ENCODE measurements around the gene MUS81. TPM values are rescaled to one million over a fixed set of nuclear protein-coding genes. Genes with fewer than 3 reads are reported as not detected.

MUS81 gene
- total and polyA plus RNA-seq, 10 of the 15 experiments (the other 5 are each of a cell fraction or from before 2014, with no cell fraction given): 11.8 to 76.1 (median 48.4) TPM

- ChIA-PET CTCF (interaction anchor here (1.1 to 4.5 kb wide), 5 partner anchors 11 to 91 kb away, joined by 3 to 41 read pairs (median 8); partner anchors contain the start of genes CCDC85B, CFL1, FIBP and MUS81), RAD21 (ENCODE audit: unreplicated experiment) (interaction anchor here (1.0 to 1.3 kb wide), 2 partner anchors 11 to 17 kb away, joined by 3 to 5 read pairs; partner anchors contain the start of genes FIBP and MUS81), SMC1A (ENCODE audit: uncharacterized antibody, unreplicated experiment) (interaction anchor here (1.4 to 2.3 kb wide), 3 partner anchors 11 to 19 kb away, joined by 4 to 7 read pairs (median 6); partner anchors contain the start of genes CCDC85B and MUS81), POLR2A (interaction anchor here (0.6 to 4.5 kb wide), 4 partner anchors 10 to 19 kb away, joined by 3 to 44 read pairs (median 4); partner anchors contain the start of genes CCDC85B, FIBP and MUS81)
- no peaks in the 10 kb centered on the region for H3K27me3 ChIP-seq (replicated peaks in 1 of 2; ENCODE audit: control insufficient read depth in 2 of 2, insufficient read depth in 2 of 2, low read length in 1 of 2)
- no peak overlapping the region for H3K27ac ChIP-seq (ENCODE audit: control insufficient read depth, insufficient read depth)
- DNase-seq (ENCODE audit: low read depth, low spot score) (no peak), FAIRE-seq (no peak), ATAC-seq (peak; percentile 2; the same call in 1 of the 3 replicates)
- H3K36me3 ChIP-seq (ENCODE audit: control insufficient read depth in 2 of 2, insufficient read depth in 2 of 2, low read length in 1 of 2): peaks cover 5 to 9% of the 10 kb centered on the region in 2 experiments; a peak in 3 of 4 replicates
- no peaks in the 10 kb centered on the region for H4K20me1 ChIP-seq (ENCODE audit: control insufficient read depth, insufficient read depth)
- in situ Hi-C loops (cut with MboI) (loop anchor here (25.0 kb wide), 1 partner anchor 1634 kb away; the partner anchor contains the start of genes DNAJC4, FKBP2, NUDT22 and PPP1R14B), intact Hi-C loops (cut with micrococcal nuclease; ENCODE audit: unreplicated experiment) (no loop called here)
- no TSS peak for BruUV-seq (replicated peaks)
- no peak overlapping the region for H3K9ac ChIP-seq (ENCODE audit: control insufficient read depth, insufficient read depth, low read length)
- no peak overlapping the region for H3K4me2 ChIP-seq (ENCODE audit: control insufficient read depth, insufficient read depth)
- no peaks in the 10 kb centered on the region for H3K9me3 ChIP-seq (replicated peaks; ENCODE audit: control insufficient read depth, insufficient read depth, low read length)
- H2AFZ ChIP-seq (ENCODE audit: control insufficient read depth, low read depth, low read length): no peak overlapping the region
- no peaks in the 10 kb centered on the region for H3K79me2 ChIP-seq (ENCODE audit: control insufficient read depth, insufficient read depth, low read length)
- TF ChIP-seq POLR2AphosphoS2 (IDR thresholded peaks at IDR 0.05; ENCODE audit: low read depth, low read length) (no peak), RUNX3 (IDR thresholded peaks at IDR 0.05; ENCODE audit: low read length) (0 out of 2 replicates have a peak, but pooled peaks have one; percentile 40), POLR2A (IDR thresholded peaks at IDR 0.05; ENCODE audit: low read depth, low read length) (peak; percentile 8; the same call in 1 of the 2 replicates), MTA3 (IDR thresholded peaks at IDR 0.05; ENCODE audit: borderline replicate concordance, low read length) (0 out of 2 replicates have a peak, but pooled peaks have one; percentile 20), CBFB (IDR thresholded peaks at IDR 0.05; ENCODE audit: low read depth) (peak; percentile 12; the same call in 1 of the 2 replicates), MEF2B (IDR thresholded peaks at IDR 0.05; ENCODE audit: partially characterized antibody, poor library complexity, severe bottlenecking) (peak; percentile 17)
- 41% methylated on average over 24 of the region's 24 CpGs for WGBS (ENCODE audit: insufficient coverage, insufficient replicate concordance, low lambda C conversion rate, missing lambda C conversion rate)
- peaks cover 11% of the 10 kb centered on the region for H3K4me1 ChIP-seq (ENCODE audit: control insufficient read depth, insufficient read depth, low read length)
- H3K4me3 ChIP-seq: no peak overlapping the region
Observed at GRCh38 chr11:65870706-65871681, 10.8 kb downstream of the MUS81 start.
